ENCODE measurements around the gene ROR1.
A peak's percentile ranks its signal among the peaks of the same experiment; 100 is the strongest.

ROR1 gene

DNA sequence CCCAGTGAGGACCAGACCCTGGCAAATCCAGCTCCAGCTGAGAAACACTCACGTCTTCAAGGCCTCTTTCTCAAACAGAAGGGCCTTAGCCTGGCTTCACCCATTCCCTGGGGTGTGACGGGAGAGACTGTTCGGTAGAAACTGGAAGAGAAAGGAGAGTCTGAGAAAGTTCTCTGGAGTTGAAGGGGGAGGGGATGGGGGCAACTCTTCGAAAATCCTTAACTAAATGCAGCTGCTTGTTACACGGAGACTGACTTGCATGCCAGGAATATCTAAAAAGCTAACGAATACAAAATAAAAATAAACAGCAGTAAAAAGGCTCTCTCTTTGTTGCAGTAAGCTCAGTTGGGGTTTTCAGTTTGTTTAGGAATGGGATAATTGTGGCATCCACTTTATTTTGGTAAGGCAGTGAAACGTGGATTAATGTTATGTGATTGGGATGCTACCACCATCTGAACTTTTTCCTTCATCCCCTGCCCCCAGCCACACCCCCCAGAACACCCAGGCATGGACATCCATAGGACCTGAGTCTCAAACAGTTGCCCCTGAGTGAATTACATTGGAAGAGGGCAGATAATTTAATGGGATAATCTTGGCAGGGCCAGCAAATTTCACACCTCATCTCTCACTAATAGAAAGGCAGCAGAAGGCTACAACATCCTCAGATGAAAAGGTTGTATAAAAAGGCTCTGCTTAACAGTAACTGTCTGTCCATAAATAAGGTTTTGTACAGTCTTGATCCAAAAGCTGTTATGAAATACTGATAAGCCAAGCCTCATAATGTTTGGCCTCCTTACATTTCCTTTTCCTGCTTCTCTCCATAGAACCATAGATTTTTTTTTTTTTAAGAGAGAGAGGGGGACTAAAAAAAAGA is 5.8 kb downstream of the ROR1 start:
- peak overlapping the region; percentile 27 for H3K4me2 ChIP-seq (ENCODE audit: low read length, poor library complexity, severe bottlenecking)
- H3K4me3 ChIP-seq (ENCODE audit: insufficient read depth in 1 of 2, low read depth in 1 of 2, low read length in 2 of 2): peak overlapping the region in 1 of 2 experiments; percentile 10
- peaks cover 0 to 4% of the 10 kb centered on the region in 2 experiments for H3K36me3 ChIP-seq (ENCODE audit: control insufficient read depth in 1 of 2, insufficient read depth in 2 of 2, low read depth in 1 of 2, low read length in 2 of 2)
- no peaks in the 10 kb centered on the region for H3K9me3 ChIP-seq (ENCODE audit: control insufficient read depth, low read length)
- peak overlapping the region; percentile 11 to 34 for H2BK12ac ChIP-seq (ENCODE audit: low read length in 2 of 2)
- H2AK5ac ChIP-seq (ENCODE audit: low read length, severe bottlenecking): peak overlapping the region; percentile 23
- no peak overlapping the region for H3K27ac ChIP-seq (ENCODE audit: low read length, poor library complexity, severe bottlenecking)
- 39% methylated on average over 2 of the region's 7 CpGs for WGBS
- H2BK15ac ChIP-seq (ENCODE audit: low read depth, poor library complexity, severe bottlenecking): no peak overlapping the region
- no peak overlapping the region for H3K14ac ChIP-seq (ENCODE audit: low read length in 2 of 2)
- H3K4me1 ChIP-seq (ENCODE audit: control insufficient read depth, insufficient read depth, low read depth, low read length): peaks cover 10% of the 10 kb centered on the region
- DNase-seq: peak; percentile 38
- no peak overlapping the region for H3K23ac ChIP-seq (ENCODE audit: low read length in 2 of 2)
- H3K27me3 ChIP-seq (ENCODE audit: control insufficient read depth in 1 of 2, insufficient read depth in 1 of 2, low read length in 2 of 2): no peaks in the 10 kb centered on the region
- H3K4ac ChIP-seq (ENCODE audit: low read depth in 1 of 2, low read length in 2 of 2): peak overlapping the region in 1 of 2 experiments; percentile 56
- peak overlapping the region; percentile 47 for H4K8ac ChIP-seq (ENCODE audit: low read length)
- no peak overlapping the region for H2BK120ac ChIP-seq (ENCODE audit: low read depth, low read length)
- H2BK5ac ChIP-seq (ENCODE audit: low read depth, low read length, poor library complexity, severe bottlenecking): no peak overlapping the region
- peak overlapping the region; percentile 37 to 86 for H3K18ac ChIP-seq (ENCODE audit: low read depth in 1 of 2, low read length in 2 of 2)
- H3K9ac ChIP-seq (ENCODE audit: low read length): peak overlapping the region; percentile 31
- H3K79me1 ChIP-seq (replicated peaks; ENCODE audit: low read length, poor library complexity, severe bottlenecking): peaks cover 28% of the 10 kb centered on the region
- H2AFZ ChIP-seq (ENCODE audit: low read depth, low read length): no peak overlapping the region
- H4K91ac ChIP-seq (ENCODE audit: low read length): no peak overlapping the region

DNA sequence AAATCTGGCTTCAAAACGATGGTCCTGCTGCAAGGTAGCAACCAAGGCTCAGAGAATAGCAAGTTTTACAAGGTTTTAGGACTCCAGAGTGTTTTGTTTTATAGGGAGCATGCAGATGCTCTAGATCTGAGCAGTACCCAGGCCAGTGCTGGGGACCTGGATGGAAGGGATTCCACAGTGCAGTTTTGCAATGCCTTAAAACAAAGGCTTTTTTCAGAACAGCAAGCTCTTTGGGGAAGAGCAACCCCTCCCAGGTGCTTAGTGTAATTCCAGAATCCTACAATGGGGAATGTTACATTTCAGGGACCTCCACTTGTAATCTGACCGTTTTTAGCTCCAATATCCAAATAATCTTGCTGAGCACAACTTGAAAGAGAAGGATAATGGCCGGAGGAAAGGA is 6.7 kb downstream of the ROR1 start:
- peak overlapping the region; percentile 22 for H2AK5ac ChIP-seq (ENCODE audit: low read length, severe bottlenecking)
- no peak for DNase-seq
- no peak overlapping the region for H3K18ac ChIP-seq (ENCODE audit: low read depth in 1 of 2, low read length in 2 of 2)
- H3K14ac ChIP-seq (ENCODE audit: low read length in 2 of 2): no peak overlapping the region
- peaks cover 24% of the 10 kb centered on the region for H3K79me1 ChIP-seq (replicated peaks; ENCODE audit: low read length, poor library complexity, severe bottlenecking)
- H2BK5ac ChIP-seq (ENCODE audit: low read depth, low read length, poor library complexity, severe bottlenecking): no peak overlapping the region
- WGBS: 74% methylated on average over 2 of the region's 3 CpGs
- no peaks in the 10 kb centered on the region for H3K9me3 ChIP-seq (ENCODE audit: control insufficient read depth, low read length)
- no peak overlapping the region for H2BK12ac ChIP-seq (ENCODE audit: low read length in 2 of 2)
- no peaks in the 10 kb centered on the region for H3K36me3 ChIP-seq (ENCODE audit: control insufficient read depth in 1 of 2, insufficient read depth in 2 of 2, low read depth in 1 of 2, low read length in 2 of 2)
- H3K23ac ChIP-seq (ENCODE audit: low read length in 2 of 2): no peak overlapping the region
- no peak overlapping the region for H3K27ac ChIP-seq (ENCODE audit: low read length, poor library complexity, severe bottlenecking)
- H3K4ac ChIP-seq (ENCODE audit: low read depth in 1 of 2, low read length in 2 of 2): no peak overlapping the region
- H4K91ac ChIP-seq (ENCODE audit: low read length): no peak overlapping the region
- no peak overlapping the region for H3K4me3 ChIP-seq (ENCODE audit: insufficient read depth in 1 of 2, low read depth in 1 of 2, low read length in 2 of 2)
- H3K4me2 ChIP-seq (ENCODE audit: low read length, poor library complexity, severe bottlenecking): no peak overlapping the region
- no peak overlapping the region for H2BK15ac ChIP-seq (ENCODE audit: low read depth, poor library complexity, severe bottlenecking)
- no peak overlapping the region for H3K9ac ChIP-seq (ENCODE audit: low read length)
- H2BK120ac ChIP-seq (ENCODE audit: low read depth, low read length): no peak overlapping the region
- H2AFZ ChIP-seq (ENCODE audit: low read depth, low read length): no peak overlapping the region
- H4K8ac ChIP-seq (ENCODE audit: low read length): no peak overlapping the region
- H3K4me1 ChIP-seq (ENCODE audit: control insufficient read depth, insufficient read depth, low read depth, low read length): peaks cover 10% of the 10 kb centered on the region
- H3K27me3 ChIP-seq (ENCODE audit: control insufficient read depth in 1 of 2, insufficient read depth in 1 of 2, low read length in 2 of 2): no peaks in the 10 kb centered on the region

DNA sequence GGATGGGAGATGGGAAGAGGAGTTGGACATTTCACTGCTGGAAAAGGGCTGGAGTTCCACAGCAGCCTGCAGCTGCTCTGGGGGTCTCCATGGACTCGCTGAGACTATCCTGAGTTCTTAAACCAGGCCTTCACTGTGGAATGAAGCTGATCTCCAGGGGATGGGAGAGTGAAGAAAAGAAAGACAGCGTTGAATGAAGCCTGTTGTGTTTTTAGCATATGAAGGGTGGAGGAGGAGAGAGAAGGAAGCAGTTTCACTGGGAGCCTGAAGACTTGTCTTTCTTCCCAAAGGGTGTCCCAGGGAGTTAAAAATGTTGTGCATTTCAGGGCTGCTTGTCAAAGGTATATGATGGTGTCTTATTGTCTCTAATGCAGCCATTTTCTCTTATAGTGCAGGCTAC is 9.2 kb downstream of the ROR1 start:
- Histone ChIP-seq H3K4me1 (ENCODE audit: control insufficient read depth, insufficient read depth, low read depth, low read length) (peaks cover 9% of the 10 kb centered on the region), H2BK5ac (ENCODE audit: low read depth, low read length, poor library complexity, severe bottlenecking) (no peak overlapping the region), H3K27ac (ENCODE audit: low read length, poor library complexity, severe bottlenecking) (no peak overlapping the region), H2BK120ac (ENCODE audit: low read depth, low read length) (no peak overlapping the region), H4K8ac (ENCODE audit: low read length) (no peak overlapping the region), H3K36me3 (ENCODE audit: control insufficient read depth in 1 of 2, insufficient read depth in 2 of 2, low read depth in 1 of 2, low read length in 2 of 2) (no peaks in the 10 kb centered on the region), H3K4me3 (ENCODE audit: insufficient read depth in 1 of 2, low read depth in 1 of 2, low read length in 2 of 2) (no peak overlapping the region), H3K23ac (ENCODE audit: low read length in 2 of 2) (no peak overlapping the region), H3K9me3 (ENCODE audit: control insufficient read depth, low read length) (no peaks in the 10 kb centered on the region), H3K18ac (ENCODE audit: low read depth in 1 of 2, low read length in 2 of 2) (no peak overlapping the region), H3K14ac (ENCODE audit: low read length in 2 of 2) (no peak overlapping the region), H2BK12ac (ENCODE audit: low read length in 2 of 2) (no peak overlapping the region), H4K91ac (ENCODE audit: low read length) (no peak overlapping the region), H3K9ac (ENCODE audit: low read length) (no peak overlapping the region), H3K27me3 (ENCODE audit: control insufficient read depth in 1 of 2, insufficient read depth in 1 of 2, low read length in 2 of 2) (no peaks in the 10 kb centered on the region), H2AFZ (ENCODE audit: low read depth, low read length) (no peak overlapping the region), H3K79me1 (replicated peaks; ENCODE audit: low read length, poor library complexity, severe bottlenecking) (peaks cover 27% of the 10 kb centered on the region), H3K4me2 (ENCODE audit: low read length, poor library complexity, severe bottlenecking) (no peak overlapping the region), H2AK5ac (ENCODE audit: low read length, severe bottlenecking) (no peak overlapping the region), H2BK15ac (ENCODE audit: low read depth, poor library complexity, severe bottlenecking) (no peak overlapping the region), H3K4ac (ENCODE audit: low read depth in 1 of 2, low read length in 2 of 2) (no peak overlapping the region)
- WGBS: 62% methylated on average over 2 of the region's 2 CpGs
- DNase-seq: no peak

DNA sequence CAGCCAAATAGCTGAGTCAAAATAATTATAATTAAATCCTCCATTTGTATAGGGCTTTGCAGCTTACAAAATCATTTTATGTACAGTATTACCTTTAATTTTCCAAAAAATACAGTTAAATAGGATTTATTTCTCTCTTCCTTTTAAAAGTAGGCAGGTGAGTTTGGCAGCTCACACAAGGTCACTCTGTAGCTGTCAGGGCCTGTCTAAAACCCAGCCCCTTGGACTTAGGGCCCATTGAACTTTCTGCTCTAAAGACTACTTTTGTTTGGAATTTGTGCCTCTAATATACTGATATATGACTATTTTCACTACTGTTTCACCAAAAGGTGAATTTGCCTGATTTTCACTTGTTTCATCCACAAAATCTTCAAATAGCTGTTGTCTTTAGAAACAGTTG is 10.3 kb downstream of the ROR1 start:
- Histone ChIP-seq H3K79me1 (replicated peaks; ENCODE audit: low read length, poor library complexity, severe bottlenecking) (peaks cover 27% of the 10 kb centered on the region), H3K18ac (ENCODE audit: low read depth in 1 of 2, low read length in 2 of 2) (no peak overlapping the region), H2BK5ac (ENCODE audit: low read depth, low read length, poor library complexity, severe bottlenecking) (no peak overlapping the region), H3K27ac (ENCODE audit: low read length, poor library complexity, severe bottlenecking) (no peak overlapping the region), H3K23ac (ENCODE audit: low read length in 2 of 2) (no peak overlapping the region), H3K9ac (ENCODE audit: low read length) (no peak overlapping the region), H4K8ac (ENCODE audit: low read length) (no peak overlapping the region), H2BK120ac (ENCODE audit: low read depth, low read length) (no peak overlapping the region), H3K27me3 (ENCODE audit: control insufficient read depth in 1 of 2, insufficient read depth in 1 of 2, low read length in 2 of 2) (no peaks in the 10 kb centered on the region), H2AK5ac (ENCODE audit: low read length, severe bottlenecking) (no peak overlapping the region), H3K4me1 (ENCODE audit: control insufficient read depth, insufficient read depth, low read depth, low read length) (peaks cover 7% of the 10 kb centered on the region), H3K9me3 (ENCODE audit: control insufficient read depth, low read length) (no peaks in the 10 kb centered on the region), H3K14ac (ENCODE audit: low read length in 2 of 2) (no peak overlapping the region), H4K91ac (ENCODE audit: low read length) (no peak overlapping the region), H2BK15ac (ENCODE audit: low read depth, poor library complexity, severe bottlenecking) (no peak overlapping the region), H2AFZ (ENCODE audit: low read depth, low read length) (no peak overlapping the region), H3K36me3 (ENCODE audit: control insufficient read depth in 1 of 2, insufficient read depth in 2 of 2, low read depth in 1 of 2, low read length in 2 of 2) (no peaks in the 10 kb centered on the region), H2BK12ac (ENCODE audit: low read length in 2 of 2) (no peak overlapping the region), H3K4me2 (ENCODE audit: low read length, poor library complexity, severe bottlenecking) (no peak overlapping the region), H3K4ac (ENCODE audit: low read depth in 1 of 2, low read length in 2 of 2) (no peak overlapping the region), H3K4me3 (ENCODE audit: insufficient read depth in 1 of 2, low read depth in 1 of 2, low read length in 2 of 2) (no peak overlapping the region)
- no peak for DNase-seq
